Endometrium (tissue), 2 donors: ENCODE measurements around the gene G6PC3.
"Not testable (repeated sequence)": the region's sequence is repeated elsewhere in the genome, so short reads cannot be mapped to it uniquely, and the experiment has no call there.

Experiments
- FAIRE-seq: peaks from 2 replicates; lab custom pipeline; 2012; peaks lifted over from hg19 to GRCh38; lab: Jason Lieb, UNC
- donor health status: control.
- donor health status: control.

G6PC3 gene

DNA sequence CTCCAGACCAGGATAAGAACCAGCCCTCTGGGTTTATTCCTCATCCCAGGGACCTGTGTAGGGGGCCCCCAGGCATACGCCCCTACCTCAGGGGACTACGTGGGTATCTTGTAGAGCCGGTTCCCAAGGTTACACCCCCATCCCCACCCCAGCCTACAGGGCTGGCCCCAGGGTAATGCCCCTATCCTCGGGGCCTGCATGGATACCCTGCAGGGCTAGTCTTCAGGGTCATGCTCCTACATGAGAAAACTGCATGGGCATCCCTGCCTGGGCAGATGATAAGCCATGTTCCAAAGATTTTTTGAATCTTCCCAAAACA is 38.7 kb downstream of the G6PC3 start:
- no peak for FAIRE-seq

DNA sequence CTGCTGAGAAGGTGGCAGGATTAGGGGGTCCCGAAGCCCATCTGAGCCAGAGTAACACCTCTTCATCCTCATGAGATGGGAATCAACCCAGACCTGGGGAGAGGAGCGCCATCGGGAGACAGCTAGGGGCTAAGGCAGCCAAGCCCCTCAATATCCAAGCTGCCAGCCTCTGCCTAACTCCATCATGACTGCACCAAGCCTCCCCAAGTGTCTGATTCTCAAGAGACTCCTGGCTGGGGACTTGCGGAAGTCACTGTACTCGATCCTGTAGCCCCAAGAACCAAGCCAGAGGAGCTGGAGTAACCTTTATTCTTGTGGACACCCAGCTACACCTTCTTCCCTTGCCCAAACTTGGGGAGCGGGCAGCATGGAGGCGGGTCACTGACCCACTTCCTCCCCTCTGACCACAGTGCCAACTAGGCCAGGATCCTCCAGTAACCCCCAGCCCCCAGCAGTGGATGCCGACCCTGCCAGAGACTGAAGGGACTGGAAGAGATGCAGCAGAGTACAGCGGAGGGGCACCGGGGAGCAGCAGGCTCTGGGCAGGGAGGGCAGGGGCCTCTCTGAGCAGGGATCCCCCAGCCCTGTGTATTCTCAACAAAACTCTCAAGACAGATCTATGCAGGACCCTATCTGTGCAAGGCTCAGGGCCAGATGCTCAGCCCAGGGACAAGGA is 39.6 kb downstream of the G6PC3 start:
- FAIRE-seq, result no peak

DNA sequence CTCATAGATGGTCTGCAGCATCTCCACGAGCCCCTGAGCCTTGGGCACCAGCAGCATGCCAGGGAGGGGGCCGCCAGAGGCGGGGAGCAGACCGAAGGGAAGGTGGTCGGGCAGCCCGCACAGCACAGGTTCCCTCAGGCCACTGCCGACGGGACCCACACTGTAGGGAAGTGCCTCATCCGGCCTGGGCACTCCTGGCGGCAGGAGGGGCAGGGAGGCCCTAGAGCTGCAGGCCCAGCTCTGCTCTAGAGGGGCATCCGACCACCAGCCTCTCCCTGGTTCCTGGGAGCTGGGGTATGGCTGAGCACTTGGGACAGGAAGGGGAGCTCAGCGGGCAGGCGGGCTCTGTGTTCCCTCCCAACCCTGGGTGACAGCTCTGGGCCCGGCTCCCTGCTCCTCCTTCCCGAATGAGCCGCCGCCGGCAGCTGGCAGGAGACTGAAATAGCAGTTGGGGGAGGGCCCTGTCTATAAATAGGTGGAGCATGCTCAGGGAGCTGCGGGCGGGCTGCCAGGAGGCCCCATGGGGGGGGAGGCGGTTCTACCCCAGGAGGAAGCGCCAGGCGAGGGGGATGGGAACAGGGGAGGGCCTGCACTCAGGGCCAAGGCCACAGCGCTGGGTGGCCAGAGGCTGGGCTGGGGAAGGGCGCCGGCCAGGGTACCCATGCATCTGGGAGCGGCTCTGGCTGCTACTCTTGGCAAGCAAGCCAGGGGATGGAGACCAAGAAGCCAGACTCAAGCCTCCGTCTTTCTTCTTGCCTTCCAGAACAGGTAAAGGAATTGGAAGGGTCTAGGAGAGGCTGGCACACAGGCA is 40.5 kb downstream of the G6PC3 start:
- FAIRE-seq, result peak; percentile 35

DNA sequence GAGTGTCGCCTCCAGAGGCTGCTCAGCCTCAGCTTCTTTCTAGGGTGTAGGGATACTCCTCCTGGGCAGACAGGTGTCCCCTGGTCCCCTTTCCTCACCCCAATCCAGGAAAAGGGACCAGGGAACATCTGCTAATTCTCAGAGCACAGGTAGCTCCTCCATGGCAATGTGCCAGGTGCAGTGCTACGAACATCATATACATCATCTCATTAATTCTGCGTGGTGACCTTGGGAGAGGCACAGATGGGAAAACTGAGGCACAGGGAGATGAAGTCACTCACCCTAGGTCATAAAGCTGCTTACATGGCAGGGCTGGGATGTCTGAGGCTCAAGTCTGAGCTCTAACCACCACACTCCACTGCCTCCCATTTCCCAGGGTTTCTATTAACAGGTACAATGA is 41.2 kb downstream of the G6PC3 start:
- FAIRE-seq, result no peak

DNA sequence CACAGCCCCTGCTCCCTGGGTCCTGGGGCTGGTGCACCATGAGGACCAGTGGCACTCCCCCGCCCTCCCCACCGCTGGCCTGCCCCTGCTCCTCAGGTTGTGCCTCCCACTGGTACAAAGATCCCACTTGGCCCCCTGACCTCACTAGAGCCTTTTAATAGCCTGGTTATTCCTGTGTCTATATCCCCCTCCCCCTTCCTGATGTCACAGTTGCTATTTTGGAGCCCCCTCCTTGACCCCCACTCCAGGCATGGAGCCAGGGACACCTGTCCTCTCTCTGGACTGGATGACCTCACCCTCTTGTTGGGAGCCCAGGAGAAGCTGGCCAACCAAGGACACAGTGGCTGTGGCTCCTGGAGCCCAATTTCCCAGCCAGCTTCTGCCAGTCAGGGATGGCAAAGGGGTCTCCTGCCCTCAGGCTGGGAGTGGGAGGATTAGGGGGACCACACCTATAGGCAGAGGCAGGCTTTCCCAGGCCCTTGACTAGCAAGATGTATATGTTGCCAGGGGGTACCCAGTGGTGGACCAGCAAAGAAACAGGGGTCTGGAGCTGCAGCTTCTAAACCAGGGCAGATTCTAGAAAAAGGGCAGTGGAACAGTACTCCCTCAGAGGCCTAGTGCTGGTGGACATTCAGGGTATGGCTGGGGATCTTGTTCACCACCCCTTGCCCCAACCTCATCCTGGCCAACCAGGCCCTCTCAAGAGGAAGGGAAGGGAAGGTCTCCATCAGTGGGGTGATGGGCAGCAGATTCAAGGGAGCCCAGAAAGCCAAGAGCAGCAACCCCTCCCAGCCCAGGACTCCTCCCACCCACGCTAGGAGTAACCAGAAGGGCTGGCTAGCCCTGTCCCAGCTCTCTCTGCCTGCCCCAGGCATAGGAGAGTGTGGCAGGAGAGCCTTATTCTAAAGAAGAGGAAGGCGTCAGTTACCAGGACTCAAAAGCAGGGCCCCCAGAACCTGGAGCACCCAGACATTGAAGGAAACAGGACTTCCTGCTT is 42.0 kb downstream of the G6PC3 start:
- no peak for FAIRE-seq

DNA sequence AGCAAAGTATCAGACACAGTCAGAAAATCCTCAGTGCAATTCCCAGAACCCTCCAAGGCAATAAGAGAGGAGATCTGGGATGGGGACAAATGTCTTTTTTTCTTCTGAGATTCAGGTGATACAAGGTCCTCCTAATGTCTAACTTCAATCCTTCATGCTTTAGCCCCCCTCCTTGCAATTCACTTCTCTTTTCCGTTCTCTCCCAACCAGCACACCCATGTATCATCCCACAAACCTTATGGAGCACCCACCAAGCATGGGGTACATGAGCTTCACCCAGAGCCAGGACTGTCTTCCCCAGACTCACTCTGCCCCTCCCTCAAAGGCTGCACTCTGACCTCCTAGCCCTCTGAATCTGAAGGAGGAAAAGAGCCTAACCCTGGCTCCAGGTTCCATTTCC is 42.8 kb downstream of the G6PC3 start:
- no peak for FAIRE-seq

DNA sequence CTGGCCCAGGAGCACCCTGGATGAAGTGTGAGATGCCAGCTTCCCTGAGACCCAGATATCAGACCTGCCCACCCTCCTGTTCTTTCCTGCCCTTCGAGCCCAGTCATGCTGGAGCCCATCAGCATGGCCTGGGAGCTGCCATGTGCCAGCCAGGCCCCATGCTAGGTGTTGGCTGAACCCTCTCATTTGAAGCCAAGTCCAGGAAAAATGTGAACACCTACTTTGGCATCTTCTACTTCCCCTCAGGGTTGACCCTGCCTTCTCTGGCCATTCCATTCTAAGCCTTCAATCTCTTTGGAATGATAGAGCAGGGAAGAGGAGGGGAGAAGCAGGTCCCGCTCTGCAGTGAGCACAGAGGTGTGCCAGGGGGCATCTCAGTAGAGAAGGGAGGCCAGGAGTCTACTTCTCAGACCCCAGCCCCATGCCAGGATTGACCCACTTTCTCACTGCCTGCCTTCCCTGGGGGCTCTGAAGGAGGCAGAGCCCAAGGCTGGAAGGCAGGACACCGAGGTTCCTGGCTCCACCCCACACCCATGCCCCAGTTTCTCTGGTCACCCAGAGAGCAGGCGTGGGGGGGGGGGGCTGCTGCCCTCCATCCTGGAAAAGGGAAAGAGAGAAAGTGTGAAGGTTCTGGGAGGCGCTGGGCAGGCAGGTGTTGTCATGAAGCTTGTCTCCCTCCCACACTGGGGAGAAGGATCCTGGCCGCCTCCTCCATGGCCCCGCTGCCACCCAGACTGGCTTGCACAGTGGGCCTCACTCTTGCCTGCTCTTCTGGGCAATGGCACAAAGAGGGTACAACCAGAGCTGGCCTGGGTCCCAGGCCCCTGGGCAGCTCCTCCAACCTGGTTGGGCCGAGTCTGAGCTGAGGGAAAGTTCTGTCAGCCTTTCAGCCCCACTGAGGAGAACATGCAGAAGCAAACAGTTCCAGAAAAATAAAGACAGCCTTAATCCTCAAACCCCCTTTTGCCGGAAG is 43.6 kb downstream of the G6PC3 start:
- FAIRE-seq, result no peak

DNA sequence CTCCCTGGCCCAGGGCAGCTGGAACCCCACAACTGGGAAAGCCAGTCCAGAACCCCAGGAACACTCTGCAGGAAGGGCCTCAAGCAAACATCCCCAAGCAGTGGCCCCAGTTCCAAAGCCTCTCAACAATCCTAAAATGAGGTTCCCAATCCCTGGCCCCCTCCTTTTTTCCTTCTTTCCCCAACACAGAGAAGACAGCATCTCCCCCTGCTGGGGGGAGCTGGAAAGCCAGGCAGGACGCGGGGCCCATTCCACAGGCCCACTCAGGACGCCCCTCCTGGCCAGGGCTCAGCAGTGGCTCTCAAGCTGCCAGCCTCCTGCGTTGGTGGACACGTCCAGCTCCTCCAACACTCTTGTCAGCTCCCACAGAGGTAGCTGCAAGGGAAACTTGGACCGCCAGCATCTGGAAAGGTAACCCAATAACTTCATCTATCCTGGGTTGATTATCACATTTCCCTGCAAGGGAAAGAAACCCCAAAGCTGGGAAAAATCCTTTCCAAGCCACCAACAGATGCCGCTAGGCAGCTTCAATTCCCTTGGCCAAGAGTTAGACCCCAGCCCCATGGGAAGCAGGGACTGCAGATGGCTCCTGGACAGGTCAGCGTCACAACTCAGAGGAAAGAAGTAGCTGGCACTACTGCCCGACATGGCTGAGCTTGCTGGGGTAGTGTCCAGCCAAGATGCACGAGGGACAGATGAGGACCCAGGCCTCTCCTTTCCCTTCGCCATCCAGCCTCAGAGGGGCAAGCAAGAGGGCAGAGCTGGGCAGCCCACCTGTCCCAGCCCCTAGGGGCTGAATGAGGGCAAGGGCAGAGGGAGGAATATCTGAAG is 45.3 kb downstream of the G6PC3 start:
- no peak for FAIRE-seq

DNA sequence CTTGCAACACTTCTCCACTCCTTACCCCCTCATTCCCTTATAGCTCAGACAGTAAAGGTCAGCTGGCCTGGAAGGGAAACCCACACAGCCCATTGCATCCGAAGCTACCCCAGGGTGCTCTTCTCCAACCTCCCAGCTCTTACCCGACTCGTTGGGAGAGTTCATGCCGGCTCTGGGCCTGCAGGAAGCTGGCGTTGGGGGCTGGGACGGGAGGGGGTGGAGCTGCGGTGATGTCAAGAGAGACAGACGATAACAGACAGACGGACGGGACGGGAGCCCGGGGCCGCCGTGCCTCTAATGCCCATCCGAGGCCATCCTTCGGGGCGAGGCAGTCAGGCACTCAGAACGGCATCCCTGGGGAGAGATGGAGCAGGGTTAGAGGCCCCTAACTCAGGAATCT is 46.8 kb downstream of the G6PC3 start:
- FAIRE-seq, result no peak

DNA sequence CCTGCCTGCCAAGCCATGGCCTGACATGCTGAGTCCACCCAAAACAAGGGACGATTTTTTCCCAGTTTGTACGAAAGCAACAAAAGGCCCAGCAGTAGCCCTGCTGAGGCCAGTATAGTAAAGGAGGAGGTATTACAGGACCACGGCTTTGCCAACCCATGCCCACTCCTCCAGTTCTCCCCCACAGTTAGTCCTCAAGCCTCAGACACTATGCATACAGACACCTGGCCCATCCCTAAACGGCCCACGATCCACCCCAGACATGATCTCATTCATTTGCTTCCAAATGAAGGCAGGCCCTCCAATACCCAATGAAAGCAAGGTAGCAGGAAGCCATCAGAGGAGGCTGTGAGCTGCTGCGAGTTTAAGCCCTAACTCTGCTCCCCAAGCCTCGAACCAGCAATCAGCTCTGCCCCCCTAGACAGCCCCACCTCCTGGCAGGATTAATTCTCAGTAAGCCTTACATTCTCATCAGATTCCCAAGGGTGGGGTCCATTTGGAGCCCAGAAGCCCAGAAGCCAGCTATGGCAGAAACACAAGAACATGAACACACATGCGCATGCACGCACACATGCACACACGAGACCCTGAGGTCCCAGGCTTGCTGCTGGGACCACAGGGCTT is 48.0 kb downstream of the G6PC3 start:
- FAIRE-seq, result no peak

DNA sequence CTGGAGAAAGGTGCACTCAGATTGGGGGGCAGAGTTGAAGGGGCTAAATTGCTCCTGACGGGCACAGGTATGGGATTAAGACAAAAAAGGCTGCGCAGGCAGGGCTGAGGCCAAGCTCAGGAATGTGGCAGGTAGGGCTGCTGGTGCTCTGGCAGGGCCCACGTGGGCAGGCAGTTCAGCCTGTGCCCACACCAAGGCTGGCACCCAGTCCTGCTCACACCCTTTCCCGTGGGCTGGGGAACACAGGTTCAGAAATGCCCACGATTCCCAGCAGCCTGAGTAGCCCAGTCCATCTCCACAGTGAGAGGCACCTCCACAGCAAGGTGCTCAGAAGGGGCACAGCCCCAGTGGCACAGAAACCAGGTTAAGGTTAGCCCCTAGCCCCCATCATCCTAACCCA is 48.5 kb downstream of the G6PC3 start:
- FAIRE-seq, result no peak

DNA sequence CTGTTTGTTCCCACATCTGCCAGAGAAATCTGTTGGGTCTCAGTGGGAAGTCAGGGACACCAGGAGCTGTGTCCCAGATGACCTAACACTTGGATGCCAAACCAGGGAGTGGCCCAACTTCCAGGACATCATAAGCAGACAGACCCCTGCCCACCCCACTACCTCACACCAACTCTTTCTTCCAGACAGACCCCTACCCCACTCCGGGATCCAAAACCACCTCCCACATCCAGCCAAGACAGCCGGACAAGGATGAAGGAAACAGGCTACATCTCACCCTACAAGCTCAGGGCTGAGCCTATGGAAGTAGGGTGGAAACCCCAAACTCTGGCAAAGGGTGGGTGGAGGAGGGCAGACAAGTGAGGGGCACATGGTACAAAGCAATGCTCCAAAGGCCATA is 49.3 kb downstream of the G6PC3 start:
- FAIRE-seq, result no peak

DNA sequence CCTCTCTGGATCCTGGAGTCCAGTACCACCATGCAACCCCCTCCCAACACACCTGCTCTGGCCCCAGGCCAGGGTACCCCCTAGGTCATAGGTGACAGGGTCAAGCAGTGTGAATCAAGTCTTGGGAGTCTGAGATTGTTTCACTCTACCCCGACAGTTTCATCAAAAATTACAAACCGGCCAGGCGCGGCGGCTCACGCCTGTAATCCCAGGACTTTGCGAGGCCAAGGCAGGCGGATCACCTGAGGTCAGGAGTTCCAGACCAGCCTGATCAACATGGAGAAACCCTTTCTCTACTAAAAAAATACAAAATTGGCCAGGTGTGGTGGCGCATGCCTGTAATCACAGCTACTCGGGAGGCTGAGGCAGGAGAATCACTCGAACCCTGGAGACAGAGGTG is 49.7 kb downstream of the G6PC3 start:
- FAIRE-seq, result not testable (repeated sequence)

DNA sequence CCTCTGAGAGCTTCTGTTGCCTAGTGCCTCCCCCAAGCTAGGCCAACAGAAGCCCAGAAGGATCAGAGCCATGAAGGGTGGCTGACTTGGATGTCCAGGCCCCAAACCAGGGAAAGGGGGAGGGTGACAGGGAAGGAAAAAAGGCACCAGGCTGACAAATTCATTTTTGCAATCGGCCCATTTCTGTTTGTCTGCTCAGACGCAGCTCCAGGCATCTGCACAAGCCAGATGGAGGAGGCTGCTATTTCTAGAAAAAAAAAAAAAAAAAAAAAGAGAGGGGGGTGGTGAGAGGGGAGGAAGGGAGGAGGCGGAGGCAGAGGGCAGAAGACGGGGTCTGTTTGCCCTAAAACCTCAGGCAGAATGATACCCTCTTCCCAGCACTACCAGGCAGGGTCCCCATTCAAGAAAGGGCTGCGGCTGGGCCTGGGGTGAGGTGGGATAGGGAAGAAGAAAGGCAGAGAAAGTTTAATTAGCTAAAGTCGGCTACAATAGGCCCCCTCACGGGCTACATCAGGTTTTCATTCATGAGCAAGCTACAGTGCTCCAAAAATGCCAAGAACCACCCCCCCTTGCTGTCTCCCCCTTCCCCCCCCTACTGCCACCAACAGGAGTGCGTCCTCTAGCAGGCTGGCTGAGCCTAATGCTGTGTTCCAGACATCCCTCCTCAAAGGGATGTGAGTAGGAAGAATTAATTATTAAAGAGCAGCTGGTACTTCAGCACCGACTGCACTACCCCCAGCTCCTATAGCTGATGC is 50.5 kb downstream of the G6PC3 start:
- no peak for FAIRE-seq

DNA sequence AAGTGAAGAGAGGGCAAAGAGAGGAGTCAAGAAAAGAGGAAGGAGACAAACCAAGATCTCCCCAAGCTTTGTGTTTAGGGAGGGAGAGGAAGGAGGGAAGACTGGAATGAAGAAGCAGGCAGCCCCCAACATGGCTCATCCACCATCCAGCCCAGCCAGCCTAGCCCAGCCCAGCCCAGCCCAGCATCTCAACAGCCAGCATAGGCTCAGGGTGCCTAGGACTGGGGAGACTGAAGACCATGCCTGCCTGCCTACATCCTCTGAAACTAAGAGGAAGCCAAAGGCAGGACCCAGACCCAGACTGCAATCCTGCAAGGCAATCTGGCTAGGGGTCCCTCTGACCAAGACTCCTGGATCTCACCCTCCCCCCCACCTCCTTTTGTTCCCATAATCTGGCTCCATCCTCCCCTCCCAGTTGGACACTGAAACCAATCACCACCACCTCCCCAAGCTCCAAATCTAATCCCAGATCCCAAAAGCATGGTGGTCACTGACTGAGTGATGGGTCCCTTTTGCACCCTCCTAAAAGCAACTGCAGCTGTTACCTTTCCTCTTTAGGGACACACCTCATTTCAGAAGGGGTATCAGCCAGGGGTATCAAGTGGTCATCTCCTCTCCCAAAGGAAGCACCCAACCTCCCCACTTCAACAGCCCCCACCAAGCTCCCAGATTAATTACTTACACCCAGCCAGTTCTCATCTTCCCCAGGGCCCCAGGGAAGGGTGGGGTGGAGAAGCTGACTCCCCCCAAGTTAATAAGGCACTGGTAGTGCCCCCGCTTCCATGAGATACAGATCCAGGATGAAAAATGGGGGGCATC is 51.7 kb downstream of the G6PC3 start:
- no peak for FAIRE-seq

DNA sequence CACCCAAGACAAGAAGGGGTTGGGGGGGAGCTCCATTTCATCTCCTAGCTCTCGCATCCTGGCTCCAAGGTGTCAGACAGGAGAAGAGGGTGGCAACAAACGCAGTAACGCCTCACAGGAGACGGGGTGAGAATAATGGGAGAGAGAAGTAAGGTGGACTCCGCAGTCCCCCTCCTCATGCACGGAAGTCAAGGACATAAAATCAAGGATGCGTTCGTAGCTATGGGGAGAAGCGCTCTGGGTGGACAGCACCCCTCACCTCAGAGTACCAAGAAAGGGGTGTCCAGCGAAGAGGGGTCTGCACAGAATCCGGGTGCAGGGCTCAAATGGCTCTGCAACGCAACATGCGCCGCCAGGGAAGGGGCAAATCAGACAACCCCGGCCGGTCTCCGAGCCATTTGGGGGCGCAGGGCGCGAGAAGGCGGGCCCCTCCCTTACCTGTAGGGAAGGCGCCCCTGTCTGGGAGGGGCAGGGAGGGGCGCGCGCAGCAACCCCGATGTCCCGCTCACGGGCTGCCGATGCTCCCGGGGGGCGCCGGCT is 52.4 kb downstream of the G6PC3 start:
- no peak for FAIRE-seq

DNA sequence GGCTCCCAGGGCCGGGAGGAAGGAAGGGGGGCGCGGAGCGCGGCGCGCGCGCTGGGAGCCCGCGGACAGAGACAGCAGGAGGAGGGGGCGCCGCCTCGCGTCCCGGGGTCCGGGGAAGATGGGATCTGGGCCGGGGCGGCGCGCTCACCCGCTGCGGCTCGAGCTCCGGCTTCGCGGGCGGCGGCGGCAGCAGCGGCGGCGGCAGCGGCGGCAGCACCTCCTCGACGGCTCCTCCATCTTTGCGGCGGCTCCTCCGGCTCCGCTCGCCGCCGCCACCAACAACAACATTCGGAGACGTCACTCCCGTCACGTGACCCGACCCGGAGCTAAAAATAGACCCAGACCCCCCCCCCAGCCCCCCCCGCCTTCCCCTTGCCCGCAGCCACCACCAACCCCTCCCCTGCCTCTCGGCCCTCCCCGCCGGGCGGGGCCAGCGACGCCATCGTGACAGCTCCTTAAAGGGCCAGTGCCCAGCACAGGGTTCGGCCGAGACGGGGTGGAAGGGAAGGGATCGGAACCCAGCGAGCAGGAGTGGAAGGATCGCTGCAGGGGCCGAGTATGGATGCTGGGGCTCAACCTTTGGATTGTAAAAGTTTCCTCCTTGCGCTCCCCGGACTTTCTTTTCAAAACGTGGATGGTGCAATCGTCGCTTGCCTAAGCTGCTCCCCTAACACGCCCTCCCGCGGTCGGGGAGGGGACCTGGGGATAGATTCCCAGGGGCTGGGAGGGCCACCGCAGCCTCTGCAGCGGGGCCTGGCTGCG is 53.0 kb downstream of the G6PC3 start, which contains the start of gene HDAC5:
TSS of gene HDAC5 (minus strand) at position 286 of the 762 bp plus-strand sequence. CDS start 6,126 bp downstream, outside the sequence.
- no peak for FAIRE-seq
